GM19043 (cell line): ENCODE measurements around the gene C1QTNF12.
A peak's percentile ranks its signal among the peaks of the same experiment; 100 is the strongest.

Source experiments
- ATAC-seq: cut with Tn5 transposase; IDR thresholded peaks from one replicate; pipeline ENCODE4 v1.9.1; 2021; ENCODE audit warnings: low read depth; ENCODE audit not compliant: unreplicated experiment

C1QTNF12 gene

DNA sequence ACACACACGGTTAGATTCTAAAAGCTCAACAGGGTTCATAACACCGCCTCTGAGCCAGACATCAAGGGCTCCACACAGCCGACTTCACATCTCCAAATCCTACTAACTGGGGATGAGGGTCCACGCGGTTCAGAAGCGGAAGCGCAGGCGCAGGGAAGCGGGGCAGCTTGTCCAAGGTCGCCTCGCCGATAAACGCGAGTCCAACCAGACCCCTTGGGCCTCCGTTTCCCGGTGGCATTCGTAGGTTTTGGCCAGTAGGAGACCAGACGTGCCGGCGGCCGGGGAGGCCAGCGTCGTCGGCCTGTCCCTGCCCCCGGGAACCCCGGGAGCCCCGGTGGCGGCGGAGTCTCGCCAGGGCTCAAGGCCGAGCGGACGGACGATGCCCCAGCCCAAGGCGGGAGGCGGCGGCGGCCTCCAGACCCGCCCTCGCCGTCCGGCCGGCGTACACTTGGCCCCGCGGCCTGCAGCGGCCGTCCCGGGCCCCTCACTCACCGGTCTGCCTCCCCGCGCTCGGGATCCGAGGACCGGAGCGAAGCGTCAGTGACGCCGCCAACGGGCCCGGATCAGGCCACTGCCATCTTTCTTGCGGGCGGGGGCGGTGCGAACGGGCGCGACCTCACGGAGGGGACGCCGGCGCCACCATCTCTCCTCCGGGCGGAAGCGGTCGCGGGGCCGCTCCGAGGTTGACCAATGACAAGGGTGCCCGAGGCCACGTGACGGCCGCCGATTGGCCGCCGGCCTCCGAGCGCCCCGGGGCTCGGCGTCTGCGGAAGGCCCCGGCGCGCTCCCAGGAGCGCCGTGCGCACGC lies 14.9 kb downstream of the C1QTNF12 start, which contains the start of gene SDF4:
TSS of gene SDF4 (minus strand) at position 602 of the 808 bp plus-strand sequence. CDS start 3,229 bp downstream, outside the sequence.
- peak; percentile 93 for ATAC-seq

DNA sequence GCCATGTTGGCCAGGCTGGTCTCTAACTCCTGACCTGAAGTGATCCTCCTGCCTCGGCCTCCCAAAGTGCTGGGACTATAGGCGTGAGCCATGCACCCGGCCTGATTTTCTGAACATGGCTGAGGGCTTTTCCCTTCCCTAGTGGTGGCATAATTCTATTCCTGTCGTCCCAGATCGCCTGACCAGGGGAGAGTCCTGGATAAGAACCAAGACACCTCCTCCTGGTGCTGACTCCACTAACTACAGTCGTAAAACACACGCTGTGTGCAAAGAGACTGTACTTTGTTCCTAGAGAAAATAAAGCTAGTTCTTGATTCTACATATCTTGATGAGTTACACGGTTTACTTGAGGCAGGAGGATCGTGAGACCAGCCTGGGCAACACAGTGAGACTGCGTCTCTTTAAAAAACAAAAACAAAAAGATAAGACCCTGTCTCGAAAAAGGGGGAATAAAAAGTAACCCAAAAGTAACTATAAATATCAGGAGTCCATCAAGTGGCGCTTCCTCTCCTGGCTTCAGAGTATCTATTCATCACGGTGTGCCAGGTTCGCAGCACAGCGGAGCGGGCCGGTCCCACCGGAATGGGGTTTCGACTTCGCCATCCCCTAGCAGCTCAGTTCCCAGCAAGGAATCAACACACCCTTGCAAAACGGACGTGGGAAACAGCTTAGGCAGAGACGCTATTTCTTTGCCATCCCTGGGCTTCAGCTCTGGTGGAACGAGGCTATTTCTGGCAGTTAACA lies 15.7 kb downstream of the C1QTNF12 start:
- no peak for ATAC-seq

DNA sequence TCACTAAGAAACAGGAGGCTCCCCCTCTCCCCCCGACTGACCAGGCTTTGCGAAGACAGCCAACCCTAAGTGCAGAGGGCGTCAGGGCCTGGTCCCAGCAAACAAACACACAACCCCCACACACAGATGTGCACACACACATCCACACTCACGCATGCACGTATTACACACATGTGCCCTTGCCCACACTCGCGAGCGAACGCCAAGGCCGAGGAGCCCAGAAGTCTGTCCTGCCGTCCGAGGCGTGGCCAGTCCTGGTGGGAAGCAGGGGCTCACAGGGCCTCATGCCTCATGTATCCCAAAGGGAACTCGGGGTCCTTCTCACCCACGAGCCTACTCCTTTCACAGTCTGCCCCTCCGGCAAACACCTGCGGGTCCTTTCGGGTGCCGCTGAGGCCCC lies 16.8 kb downstream of the C1QTNF12 start:
- no peak for ATAC-seq

DNA sequence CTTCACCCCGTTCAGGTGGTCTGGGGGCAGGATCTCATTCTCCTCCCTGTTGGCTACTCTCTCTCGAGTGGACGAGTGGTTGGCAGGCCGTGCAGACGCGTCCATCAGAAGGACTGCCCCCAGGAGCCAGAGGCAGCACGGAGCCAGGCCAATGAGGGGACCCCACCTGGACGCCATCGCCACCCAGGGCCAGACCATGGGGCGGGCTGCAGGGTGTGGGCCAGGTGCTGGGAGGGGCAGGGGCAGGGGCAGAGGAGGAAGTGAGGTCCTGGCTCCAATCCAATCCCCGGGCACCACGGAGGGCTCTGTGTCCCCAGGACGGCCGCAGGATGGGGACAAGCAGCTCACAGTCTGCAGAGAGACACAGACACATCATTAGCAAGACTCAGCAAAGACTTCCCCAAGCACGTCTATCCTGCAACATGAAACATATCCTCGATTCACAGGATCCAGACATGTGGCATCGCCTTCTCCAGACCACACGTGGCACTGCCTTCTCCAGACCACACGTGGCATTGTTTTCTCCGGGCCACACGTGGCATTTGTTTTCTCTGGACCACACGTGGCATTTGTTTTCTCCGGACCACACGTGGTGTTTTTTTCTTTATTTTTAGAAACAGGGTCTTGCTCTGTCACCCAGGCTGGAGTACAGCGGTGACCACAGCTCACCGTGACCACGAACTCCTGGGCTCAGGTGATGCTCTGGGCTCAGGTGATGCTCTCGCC lies 17.8 kb downstream of the C1QTNF12 start:
- ATAC-seq: no peak

DNA sequence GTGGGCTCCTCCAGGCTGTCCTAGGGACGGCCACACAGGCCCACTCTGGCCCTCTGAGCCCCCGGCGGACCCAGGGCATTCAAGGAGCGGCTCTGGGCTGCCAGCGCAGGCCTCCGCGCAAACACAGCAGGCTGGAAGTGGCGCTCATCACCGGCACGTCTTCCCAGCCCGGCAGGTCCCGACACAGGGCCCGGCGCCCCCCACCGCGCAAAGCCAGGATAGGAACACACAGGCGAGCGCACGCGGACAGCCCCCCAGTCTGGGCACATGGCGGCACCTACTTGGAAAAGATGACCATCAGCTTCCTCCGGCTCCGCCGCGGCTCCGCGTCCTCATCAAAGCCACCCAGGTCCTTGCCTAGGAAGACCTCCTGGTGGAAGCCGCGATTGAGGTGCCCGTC lies 18.3 kb downstream of the C1QTNF12 start:
- no peak for ATAC-seq

DNA sequence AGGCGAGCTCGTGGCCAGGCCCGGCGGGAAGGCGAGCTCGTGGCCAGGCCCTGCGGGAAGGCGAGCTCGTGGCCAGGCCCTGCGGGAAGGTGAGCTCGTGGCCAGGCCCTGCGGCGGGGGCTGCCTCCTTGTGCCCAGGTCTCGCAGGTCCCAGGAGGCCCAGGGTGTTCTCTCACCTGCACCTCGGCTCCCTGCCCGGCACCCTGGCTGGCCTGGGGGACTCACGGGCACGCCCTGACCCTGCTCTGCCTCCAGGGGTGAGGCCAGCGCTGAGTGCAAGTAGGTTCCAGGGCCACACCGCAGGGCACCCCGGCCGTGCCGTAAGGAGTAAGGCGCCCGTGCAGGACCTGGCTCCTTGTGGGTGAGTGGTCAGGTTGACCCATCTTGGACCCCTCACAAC lies 19.1 kb downstream of the C1QTNF12 start:
- ATAC-seq: no peak

DNA sequence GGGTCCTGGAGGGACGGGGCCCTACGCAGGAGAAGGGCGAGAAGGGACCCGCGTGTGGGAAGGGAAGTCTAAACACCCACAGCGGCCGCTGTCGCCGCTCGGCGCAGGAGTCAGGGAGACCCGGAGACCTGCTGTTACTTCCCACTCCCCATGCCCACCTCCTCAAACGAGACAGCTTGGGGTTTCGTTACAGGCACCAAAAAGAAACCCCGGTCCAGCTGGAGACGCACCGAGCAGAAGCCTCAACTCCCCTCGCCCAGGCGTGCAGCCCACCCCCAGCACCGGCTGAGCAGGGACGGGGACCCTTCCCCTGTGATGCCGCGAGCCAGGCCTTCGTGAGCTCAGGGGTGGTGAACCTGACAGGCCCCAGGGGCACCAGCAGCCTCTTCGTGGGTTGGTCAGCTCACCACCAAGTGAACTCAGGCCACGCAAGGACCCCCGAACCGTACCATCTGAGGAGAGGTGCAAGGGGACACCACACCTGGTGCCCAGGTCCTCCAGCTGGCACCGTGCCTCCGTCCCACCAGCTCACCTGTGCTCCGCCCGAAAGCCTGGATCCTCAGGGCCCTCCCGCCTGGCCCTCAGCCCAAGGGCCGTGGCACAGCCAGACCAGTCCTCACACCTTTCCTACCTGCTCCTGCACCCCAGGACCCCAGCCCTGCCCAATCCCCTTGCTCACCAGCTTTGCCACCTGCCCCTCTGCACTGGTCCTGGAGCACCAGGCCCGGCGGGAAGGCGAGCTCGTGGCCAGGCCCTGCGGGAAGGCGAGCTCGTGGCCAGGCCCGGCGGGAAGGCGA lies 19.8 kb downstream of the C1QTNF12 start:
- no peak for ATAC-seq

DNA sequence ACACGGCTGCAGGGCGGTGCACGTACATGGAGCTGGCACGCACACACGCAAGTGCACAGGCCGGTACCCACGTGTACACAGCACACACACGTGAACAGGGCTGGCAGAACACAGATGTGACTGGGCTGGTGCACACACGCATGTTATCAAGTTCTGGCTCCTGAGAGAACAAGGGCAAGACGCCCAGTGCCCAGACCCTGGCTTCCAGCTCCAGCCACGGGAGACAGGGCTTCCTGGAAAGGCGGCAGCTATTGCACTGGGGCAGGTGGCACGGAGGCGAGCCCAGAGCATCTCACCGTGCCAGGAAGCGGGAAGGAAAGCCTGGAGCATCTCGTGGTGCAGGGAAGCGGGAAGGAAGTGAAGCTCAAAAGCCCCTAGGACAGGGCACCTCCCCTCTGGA lies 20.6 kb downstream of the C1QTNF12 start:
- ATAC-seq: no peak

DNA sequence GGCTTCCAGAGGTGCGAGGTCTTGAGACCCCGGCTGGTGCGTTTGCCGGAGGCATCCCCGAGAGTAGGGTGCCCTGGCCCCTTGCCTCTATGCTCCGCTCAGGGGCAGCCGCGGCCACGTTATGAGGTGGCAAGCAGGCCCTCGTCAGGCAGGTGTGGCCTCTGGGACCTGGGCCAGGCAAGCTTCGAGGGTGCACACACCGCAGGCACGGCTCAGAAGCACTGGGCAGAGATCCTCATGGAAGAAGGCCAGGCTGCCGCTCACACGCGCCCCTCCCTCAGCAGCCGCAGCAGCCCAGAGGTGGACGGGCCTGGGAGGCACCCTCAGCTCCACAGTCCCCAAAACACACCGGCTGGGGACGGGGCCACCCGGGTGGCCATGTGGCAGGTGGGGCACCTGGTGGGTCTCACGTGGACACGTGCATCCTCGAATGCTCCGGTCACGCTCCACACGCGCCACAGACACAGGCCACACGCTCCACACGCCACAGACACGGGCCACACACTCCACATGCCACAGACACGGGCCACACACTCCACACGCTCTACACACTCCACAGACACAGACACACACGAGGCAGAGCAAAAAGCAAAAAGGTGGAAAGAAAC lies 21.2 kb downstream of the C1QTNF12 start:
- ATAC-seq: no peak

DNA sequence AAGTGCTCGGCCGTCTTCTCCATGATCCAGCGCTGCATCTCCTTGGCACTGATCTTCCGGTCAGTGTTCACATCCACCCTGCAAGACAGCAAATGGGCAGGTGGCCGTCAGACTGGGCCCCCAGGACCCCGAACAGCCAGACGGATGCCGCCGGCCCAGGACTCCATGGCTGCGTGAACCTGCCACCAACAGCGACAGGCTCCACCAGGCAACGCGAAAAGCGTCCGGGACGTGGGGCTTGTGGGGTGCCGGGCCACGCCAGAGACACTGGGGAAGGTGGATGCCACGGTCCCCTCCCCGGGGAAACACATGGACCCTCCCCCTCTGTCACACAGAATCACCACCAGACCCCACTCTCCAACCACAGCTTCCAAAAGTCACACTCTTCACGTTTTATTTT lies 22.6 kb downstream of the C1QTNF12 start:
- no peak for ATAC-seq

DNA sequence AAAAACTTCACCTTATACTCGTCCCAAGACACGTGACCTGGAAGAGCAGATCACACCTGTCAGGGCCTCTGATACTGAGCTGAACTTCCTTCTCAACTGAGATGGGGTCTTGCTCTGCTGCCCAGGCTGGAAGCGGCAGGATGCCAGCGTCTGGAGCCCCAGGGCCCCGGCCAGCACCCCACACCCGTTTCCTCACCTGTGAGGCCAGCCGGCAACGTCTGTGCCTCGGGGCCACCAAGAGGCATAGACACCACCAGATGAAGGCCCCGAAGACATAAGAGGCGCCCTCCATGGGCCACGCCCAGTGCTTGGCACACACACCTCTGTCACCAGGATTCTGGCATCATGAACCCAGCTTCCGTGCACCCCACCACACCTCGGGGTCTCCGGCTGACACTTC lies 23.2 kb downstream of the C1QTNF12 start:
- no peak for ATAC-seq

DNA sequence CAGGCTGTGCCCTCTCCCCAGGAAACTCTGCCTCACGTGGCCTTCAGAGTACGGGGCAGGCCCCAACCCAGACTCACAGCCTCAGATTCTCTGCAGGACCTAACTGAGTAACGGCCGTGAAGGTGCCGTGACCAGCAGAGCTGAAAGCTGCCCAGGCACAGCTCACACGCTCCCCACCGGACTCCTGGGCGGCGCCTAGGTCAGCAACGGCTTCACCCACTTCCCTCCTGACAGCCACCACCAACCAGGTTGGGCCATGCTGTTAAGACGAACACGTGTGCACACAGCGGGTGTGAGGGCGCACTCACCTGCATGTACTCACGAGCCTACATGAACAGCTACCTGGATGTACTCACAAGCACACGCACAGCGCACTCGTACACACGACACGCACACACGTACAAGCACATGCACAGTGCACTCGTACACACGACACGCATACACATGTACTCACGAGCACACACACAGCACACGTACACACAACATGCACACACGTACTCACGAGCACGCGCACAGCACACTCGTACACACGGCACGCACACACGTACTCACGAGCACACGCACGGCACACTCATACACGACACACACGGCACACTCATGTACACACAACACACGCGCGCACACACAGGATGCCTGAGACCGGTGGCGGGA lies 23.8 kb downstream of the C1QTNF12 start:
- ATAC-seq: no peak

DNA sequence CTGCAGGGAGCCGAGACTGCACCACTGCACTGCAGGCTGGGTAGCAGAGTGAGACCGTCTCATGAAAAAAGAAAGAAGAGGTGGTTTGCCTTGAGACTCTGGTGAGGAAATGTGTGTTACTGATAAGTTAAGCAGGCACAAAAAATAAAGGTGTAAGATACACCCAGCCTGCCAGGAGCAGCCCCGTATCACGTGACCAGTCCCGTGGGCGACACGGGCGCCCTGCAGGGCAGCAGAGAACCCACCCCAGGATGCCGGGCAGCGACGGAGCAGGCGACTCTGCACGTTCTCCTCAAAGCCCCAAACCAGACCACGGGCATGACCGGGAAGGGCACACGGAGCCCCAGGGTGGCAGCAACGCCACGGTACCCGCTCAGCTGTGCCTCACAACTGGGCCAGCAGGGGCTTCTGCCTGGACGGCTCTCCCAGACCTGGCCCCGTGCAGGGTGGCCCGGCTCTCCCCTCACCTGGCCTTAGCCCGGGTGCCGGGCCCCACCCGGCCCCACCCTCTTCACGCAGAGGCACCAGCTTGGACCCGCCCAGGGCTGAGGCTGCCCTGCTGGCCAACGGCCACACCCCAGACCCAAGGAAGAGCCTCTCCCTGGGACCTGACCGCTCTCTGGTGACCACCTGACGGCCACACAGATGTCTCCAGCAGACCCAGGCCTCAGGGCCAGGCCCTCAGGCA lies 24.5 kb downstream of the C1QTNF12 start:
- no peak for ATAC-seq

DNA sequence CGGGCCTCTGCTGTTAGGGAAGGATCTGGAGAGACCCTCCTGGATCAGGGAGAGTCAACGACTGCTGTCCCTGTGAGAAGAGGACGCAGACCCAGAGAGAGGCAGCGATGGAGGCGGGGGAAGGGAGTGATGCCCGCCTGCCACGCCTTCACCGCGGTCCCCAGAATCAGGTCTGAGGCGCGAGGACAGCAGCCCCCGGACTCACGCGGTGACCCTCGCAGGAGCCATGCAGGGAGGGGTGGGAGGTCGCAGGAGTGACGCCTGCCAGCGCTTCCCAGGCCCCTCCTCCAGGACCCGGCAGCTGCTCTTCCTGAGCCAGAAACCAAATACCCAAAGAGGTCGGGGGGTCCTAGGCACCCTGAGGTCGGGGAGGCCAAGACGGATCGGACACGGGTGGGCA lies 26.3 kb downstream of the C1QTNF12 start:
- no peak for ATAC-seq

DNA sequence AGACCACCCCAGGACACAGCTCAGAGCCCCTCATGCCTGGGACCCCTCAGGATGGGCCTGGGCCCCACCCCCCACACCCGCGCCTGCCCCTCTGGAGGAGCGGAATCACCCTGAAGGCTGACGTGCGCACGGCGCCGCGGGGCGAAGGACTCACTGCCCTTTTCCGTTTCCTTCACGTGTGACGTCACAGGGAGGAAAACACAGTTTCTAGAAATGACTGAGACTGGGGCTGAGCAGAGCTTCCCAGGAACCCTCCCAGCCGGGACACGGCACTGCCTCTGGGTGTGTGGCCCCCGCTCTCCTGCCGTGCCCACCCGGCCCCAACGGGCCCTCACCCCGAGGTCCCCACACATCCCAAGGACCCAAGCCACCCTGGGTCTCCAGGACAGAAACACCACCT lies 27.2 kb downstream of the C1QTNF12 start:
- ATAC-seq: no peak

DNA sequence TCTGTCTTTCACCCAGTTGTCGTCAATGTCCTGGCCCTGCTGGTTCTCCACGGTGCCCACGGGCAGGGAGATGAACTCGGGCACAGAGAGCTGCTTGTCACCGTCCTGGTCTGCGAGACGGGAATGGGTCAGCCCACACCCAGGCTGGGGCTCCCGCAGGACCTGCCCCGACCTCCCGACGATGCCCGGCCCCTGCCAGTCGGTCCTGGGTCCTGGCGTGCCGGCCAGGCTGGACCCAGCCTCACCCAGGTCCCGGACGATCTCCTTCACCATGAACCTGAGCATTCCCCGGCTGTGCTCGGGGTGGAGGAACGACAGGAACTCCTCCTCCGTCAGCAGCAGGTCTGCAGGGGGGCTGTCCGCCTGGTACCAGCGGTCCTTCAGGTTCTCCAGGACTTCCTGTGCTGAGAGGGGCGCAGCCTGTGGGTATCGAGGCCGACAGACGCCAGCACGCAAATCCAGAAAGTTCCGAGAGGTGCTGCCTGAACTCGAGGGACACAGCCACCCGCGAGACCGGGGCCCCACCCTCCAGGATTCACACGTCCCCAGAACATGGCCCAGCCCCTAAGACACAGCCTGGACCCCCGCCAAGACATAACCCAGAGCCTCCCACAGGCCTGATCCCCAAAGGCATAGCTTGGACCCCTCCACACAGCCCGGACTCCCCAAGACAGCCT lies 27.9 kb downstream of the C1QTNF12 start:
- ATAC-seq: no peak

DNA sequence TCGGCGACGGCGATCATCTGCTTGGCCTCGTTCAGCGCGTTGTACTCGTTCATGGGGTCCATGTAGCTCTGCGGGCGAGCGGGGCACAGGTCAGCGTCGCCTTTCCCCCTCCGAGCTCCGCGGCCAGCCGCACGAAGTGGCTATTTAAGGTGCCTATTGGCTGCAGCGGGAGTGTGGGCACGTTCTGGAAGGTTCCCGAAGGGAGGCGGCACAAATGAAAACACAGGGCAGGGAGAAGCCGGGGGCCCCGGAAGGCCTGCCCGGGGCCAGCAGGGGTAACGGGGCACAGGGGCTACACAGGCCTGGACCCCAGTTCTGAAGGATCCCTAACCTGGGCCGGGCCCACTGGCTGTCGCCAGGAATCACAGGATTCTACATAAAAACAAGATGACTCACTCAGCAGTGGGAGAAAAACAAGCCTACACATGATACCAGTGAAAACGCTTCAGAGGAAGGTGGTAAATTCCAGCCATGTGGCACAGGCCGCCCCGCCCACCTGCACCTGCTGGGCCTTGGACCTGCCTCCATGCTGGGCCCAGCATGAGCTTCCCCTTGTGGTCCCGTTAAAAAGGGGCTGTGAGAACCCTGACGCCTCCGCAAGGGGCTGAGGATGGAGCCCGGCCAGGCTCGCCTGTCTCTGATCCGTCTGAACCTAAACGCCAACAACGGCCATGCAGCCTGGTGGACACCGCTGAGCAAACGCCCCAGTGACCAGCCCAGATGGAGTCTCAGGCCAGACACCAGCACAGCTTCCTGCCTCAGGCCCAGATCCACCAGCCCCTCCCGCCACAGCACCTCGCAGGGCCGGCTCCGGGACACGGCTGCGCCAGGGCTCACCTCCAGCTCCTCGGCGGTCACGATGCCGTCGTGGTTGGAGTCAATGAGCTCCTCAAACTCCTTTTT lies 28.6 kb downstream of the C1QTNF12 start:
- ATAC-seq: no peak
